ENCODE results near the gene SLC39A7.

Gene SLC39A7

DNA sequence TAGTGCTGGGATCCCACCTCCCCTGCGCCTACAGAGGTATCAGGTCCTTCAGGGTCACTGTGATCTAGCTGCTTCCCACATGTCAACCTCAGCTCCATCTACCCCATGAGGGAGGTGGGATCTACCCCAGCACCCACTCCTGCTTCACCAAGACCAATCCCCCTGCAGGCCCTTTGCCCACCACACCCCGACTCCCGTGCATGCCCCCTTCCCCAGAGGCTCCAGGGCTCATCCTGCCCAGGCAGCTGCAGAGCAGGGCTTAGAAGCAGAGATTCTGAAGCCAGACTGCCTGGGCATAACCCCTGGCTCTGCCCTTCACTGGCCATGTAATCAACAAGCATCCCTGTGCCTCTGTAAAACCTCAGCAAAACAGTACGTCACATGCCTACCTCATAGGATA is 25.9 kb upstream of the SLC39A7 start:
- no peak overlapping the region for H3K4me3 ChIP-seq (ENCODE audit: control insufficient read depth, low read depth, low read length)
- DNase-seq (ENCODE audit: low read depth): no peak
- TF ChIP-seq, protein P1, sequence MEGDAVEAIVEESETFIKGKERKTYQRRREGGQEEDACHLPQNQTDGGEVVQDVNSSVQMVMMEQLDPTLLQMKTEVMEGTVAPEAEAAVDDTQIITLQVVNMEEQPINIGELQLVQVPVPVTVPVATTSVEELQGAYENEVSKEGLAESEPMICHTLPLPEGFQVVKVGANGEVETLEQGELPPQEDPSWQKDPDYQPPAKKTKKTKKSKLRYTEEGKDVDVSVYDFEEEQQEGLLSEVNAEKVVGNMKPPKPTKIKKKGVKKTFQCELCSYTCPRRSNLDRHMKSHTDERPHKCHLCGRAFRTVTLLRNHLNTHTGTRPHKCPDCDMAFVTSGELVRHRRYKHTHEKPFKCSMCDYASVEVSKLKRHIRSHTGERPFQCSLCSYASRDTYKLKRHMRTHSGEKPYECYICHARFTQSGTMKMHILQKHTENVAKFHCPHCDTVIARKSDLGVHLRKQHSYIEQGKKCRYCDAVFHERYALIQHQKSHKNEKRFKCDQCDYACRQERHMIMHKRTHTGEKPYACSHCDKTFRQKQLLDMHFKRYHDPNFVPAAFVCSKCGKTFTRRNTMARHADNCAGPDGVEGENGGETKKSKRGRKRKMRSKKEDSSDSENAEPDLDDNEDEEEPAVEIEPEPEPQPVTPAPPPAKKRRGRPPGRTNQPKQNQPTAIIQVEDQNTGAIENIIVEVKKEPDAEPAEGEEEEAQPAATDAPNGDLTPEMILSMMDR (IDR thresholded peaks at IDR 0.05; ENCODE audit: control insufficient read depth, insufficient read depth, low read depth, low read length, missing control alignments): no peak

DNA sequence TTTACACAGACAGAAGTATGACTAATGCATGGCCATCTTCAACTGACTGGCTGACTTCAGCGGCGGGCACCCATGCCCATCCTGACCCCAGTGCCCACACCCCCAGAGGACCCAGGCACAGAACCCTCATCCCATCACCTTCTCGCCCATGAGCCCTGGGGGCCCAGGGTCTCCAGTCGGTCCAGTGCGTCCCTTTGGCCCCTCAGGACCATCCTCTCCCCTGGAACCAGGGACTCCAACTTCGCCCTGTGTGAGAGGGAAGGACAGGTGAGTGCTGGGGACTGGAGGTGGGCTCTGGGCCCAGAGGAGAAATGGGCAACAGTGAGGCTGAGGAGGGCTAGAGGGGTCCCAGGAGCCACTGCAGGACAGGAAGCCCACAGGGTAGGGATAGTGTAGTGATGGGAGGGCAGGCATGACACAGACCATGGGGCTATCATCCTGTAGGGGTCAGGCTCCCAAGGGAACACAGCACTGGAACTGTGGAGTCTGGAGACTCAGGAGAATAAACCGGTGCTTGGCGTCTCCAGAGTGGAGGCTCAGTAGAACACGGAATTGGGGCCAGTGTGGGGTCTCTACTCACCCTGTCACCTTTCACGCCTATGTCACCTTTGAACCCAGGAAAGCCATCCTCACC is 25.1 kb upstream of the SLC39A7 start:
- TF ChIP-seq, protein P1 (IDR thresholded peaks at IDR 0.05; ENCODE audit: control insufficient read depth, insufficient read depth, low read depth, low read length, missing control alignments): peak; percentile 18
- DNase-seq (ENCODE audit: low read depth): no peak
- no peak overlapping the region for H3K4me3 ChIP-seq (ENCODE audit: control insufficient read depth, low read depth, low read length)

DNA sequence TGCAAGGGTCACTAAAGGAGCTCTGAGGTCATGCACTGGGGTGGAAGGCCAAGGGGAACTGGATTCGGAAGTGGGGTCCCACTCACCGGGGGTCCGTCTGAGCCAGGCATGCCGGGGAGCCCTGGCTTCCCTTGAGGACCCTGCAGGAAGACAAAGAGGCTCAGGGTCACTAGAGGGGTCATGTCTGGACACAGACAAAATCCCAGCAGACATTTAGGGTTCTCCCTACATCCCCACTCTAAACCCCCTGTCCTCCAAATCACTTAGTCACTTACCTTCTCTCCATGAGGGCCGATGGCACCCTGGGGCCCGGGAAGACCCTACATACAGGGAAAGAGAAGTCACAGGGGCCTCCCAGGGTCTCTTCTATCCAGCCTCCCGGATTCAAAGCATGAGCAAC is 23.8 kb upstream of the SLC39A7 start:
- TF ChIP-seq, protein P1 (IDR thresholded peaks at IDR 0.05; ENCODE audit: control insufficient read depth, insufficient read depth, low read depth, low read length, missing control alignments): no peak
- H3K4me3 ChIP-seq (ENCODE audit: control insufficient read depth, low read depth, low read length): no peak overlapping the region
- no peak for DNase-seq (ENCODE audit: low read depth)

GRCh38 chr6:33177552-33178446 is 22.9 kb upstream of the SLC39A7 start:
- no peak overlapping the region for H3K4me3 ChIP-seq (ENCODE audit: control insufficient read depth, low read depth, low read length)
- no peak for DNase-seq (ENCODE audit: low read depth)
- TF ChIP-seq, protein P1 (IDR thresholded peaks at IDR 0.05; ENCODE audit: control insufficient read depth, insufficient read depth, low read depth, low read length, missing control alignments): no peak

- TF ChIP-seq, protein P1 (IDR thresholded peaks at IDR 0.05; ENCODE audit: control insufficient read depth, insufficient read depth, low read depth, low read length, missing control alignments): no peak
- no peak for DNase-seq (ENCODE audit: low read depth)
- H3K4me3 ChIP-seq (ENCODE audit: control insufficient read depth, low read depth, low read length): no peak overlapping the region
These were observed 21.8 kb upstream of the SLC39A7 start for GRCh38 chr6:33178755-33179475.

DNA sequence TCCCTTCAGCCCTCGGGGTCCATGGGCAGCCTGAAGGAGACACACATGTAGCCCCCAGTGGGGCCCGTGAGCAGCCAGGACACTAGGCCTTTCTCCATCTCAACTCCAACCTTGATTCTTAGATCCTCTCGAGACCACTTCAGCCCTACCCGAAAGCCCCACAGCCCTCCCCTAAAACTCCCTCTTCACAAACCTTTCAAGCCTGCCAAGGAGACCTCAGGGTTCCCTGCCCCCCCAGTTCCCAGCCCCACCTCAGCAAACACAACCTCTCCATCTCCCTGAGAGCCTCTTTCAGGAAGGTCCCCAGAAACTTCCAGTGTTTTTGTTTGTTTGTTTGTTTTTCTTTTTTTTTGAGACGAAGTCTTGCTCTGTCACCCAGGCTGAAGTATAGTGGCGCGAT is 19.5 kb upstream of the SLC39A7 start:
- TF ChIP-seq, protein P1 (IDR thresholded peaks at IDR 0.05; ENCODE audit: control insufficient read depth, insufficient read depth, low read depth, low read length, missing control alignments): no peak
- H3K4me3 ChIP-seq (ENCODE audit: control insufficient read depth, low read depth, low read length): no peak overlapping the region

More for the DNA sequence above, 19.5 kb upstream of the SLC39A7 start:
- no peak for DNase-seq (ENCODE audit: low read depth)

All from AG09309 (cell line).